Heart left ventricle (tissue), 16 donors: ENCODE measurements around the gene CHAD. TPM values are rescaled to one million over a fixed set of nuclear protein-coding genes. Genes with fewer than 3 reads are reported as not detected.

ENCODE experiments used
- ATAC-seq, 4 donors: fragments of 200-7000 bp; cut with Tn5 transposase; one replicate each; pipeline ENCODE4 v1.9.1; 2020 to 2022; ENCODE audit warnings: moderate library complexity in 4 of 4, mild to moderate bottlenecking in 3 of 4, moderate number of reproducible peaks in 1 of 4
- DNase-seq, 5 donors: peaks; one replicate each; pipeline ENCODE4 v3.0.0-alpha.2; 2020
- H3K27ac ChIP-seq, 12 donors: fragments of 200-600 bp; sonication (generic) in 4 of 12; one replicate each; pipeline versions ENCODE4 v1.5.0 to v1.8.0; 2016 to 2022; ENCODE audit warnings: mild to moderate bottlenecking in 2 of 12
- H3K27me3 ChIP-seq, 9 donors: fragments of 200-600 bp; sonication (generic) in 2 of 9; one replicate each; pipeline versions ENCODE4 v1.5.1 to v1.8.0; 2016 to 2022; ENCODE audit warnings: mild to moderate bottlenecking in 3 of 9
- H3K36me3 ChIP-seq, 9 donors: fragments of 200-600 bp; sonication (generic) in 2 of 9; one replicate each; pipeline versions ENCODE4 v1.5.0 to v1.8.0; 2018 to 2022; ENCODE audit warnings: mild to moderate bottlenecking in 2 of 9
- H3K4me1 ChIP-seq, 12 donors: fragments of 200-600 bp; sonication (generic) in 4 of 12; one replicate each; pipeline versions ENCODE4 v1.5.0 to v1.8.0; 2016 to 2022; ENCODE audit warnings: mild to moderate bottlenecking in 3 of 12
- H3K4me3 ChIP-seq, 12 donors: fragments of 200-600 bp; sonication (generic) in 4 of 12; one replicate each; pipeline versions ENCODE4 v1.5.0 to v1.8.0; 2017 to 2022; ENCODE audit warnings: mild to moderate bottlenecking in 9 of 12, moderate library complexity in 4 of 12
- H3K9me3 ChIP-seq, 12 donors: fragments of 200-600 bp; sonication (generic) in 4 of 12; one replicate each; pipeline versions ENCODE4 v1.5.0 to v1.8.0; 2016 to 2022; ENCODE audit warnings: mild to moderate bottlenecking in 1 of 12
- CTCF ChIP-seq, 12 donors: fragments of 200-600 bp; sonication (generic) in 4 of 12; IDR thresholded peaks; one replicate each; pipeline versions ENCODE4 v1.5.0 to v1.8.0; 2018 to 2022; ENCODE audit warnings: antibody characterized with exemption in 12 of 12, mild to moderate bottlenecking in 5 of 12
- POLR2A ChIP-seq, 2 donors: fragments of 450-650 bp; IDR thresholded peaks; one replicate each; pipeline ENCODE4 v1.6.1; 2017; ENCODE audit warnings: antibody characterized with exemption in 2 of 2, mild to moderate bottlenecking in 2 of 2, moderate library complexity in 2 of 2
- WGBS, 4 donors: extraction: QIAGEN DNeasy Blood & Tissue Kit in 2 of 4; methylation state at CpG; one replicate each; pipeline versions ENCODE4 v1.1.5 to v1.1.7; 2013 to 2018; 5-methylcytosine and 5-hydroxymethylcytosine counted together
- intact Hi-C, 10 donors: fragments of 100-400 bp; cut with DNase I; formaldehyde crosslinking; loops; one replicate each; pipeline versions ENCODE4 v1.11.1 to v1.14.2; 2022
- polyA plus RNA-seq, 2 donors: library from polyadenylated mRNA; stranded (reverse); fragments of 200-250 nt; gene quantifications; one replicate each; pipeline ENCODE4 v1.2.3, GENCODE V29; 2013
- total RNA-seq, 9 donors: library from RNA; depleted of rRNA in 2 of 9; stranded (reverse); fragments of >200 nt in 2 of 9; fragmentation: NEBNext Ultra II Directional in 3 of 9; extraction: Animal tissue kit (Norgen Biotek cat#: 25700) in 3 of 9; gene quantifications; one replicate each; pipeline versions ENCODE4 v1.1.0 to v1.2.4, GENCODE V29; 2016 to 2023
- donor health status: ischemic (EF 13 %, LVEDD 7.1; RV severe dilation, severe dysfunction).
- donor health status: healthy with polysubstance abuse.
- donor health status: DM: no; HTN: yes; CAD: no.
- donor health status: DM: no; HTN: no; CAD: no.
- donor health status: ischemic (EF 25% LVEDD 6.9; RV normal size, moderate dysfunction).
- donor health status: ischemic (EF 25% LVEDD 5.7; RV mildly dilated, moderate dysfunction).
- donor health status: healthy.
- donor health status: DM: yes; HTN: yes; CAD: no.
- donor health status: ischemic (EF 35%, LVEDD 5.7; RV mildly dilated, moderate dysfunction).
- donor health status: nonischemic (EF 11% LVEDD 7.7; RV severe dilation, severe dysfunction).
- donor health status: DM: yes; HTN: yes; CAD: no.
- donor health status: PGD.
- donor health status: ischemic (EF 29% LVEDD 5.4; RV normal size, mild dysfunction).
- donor health status: nonischemic (EF 23%, LVEDD 6.1; RV moderate dilation, normal function).

CHAD gene
- total and polyA plus RNA-seq, 11 donors, result 0.15 to 0.27 (median 0.15) TPM; not detected in 8

- intact Hi-C loops, result loop anchor here in 3 of 10 donors (2.0 to 10.0 kb wide), 3 partner anchors 49 to 53 kb away; partner anchors contain the start of gene RSAD1 (in 3 of the 3)
- ATAC-seq (peak; percentile 54 to 92 (median 89)), DNase-seq (peak; percentile 75 to 87 (median 81))
- no peak for TF ChIP-seq CTCF (IDR thresholded peaks at IDR 0.05)
- TF ChIP-seq POLR2A (IDR thresholded peaks at IDR 0.05), result peak in 1 of 2 donors; percentile 65
- Histone ChIP-seq H3K36me3 (no peaks in the 10 kb centered on the region), H3K27me3 (no peaks in the 10 kb centered on the region), H3K4me1 (peaks cover 0 to 65% (median 26%) of the 10 kb centered on the region in 12 donors), H3K9me3 (no peaks in the 10 kb centered on the region), H3K4me3 (peak within 1 kb of the TSS; percentile 45 to 94 (median 74)), H3K27ac (peak within 1 kb of the TSS in 11 of 12 donors; percentile 54 to 83 (median 78))
- whole genome bisulfite sequencing, 4 donors, result 0 to 3% (median 1%) methylated on average over 29 to 70 of the region's 70 CpGs
Measured at GRCh38 chr17:50425682-50426471, 42.8 kb downstream of the CHAD start, which contains the start of gene ACSF2. ACSF2 (plus strand) TSS chr17:50426218; CDS start chr17:50426262, 44 bp downstream.

- peak overlapping the region in 11 of 12 donors; percentile 45 to 94 (median 76) for H3K4me3 ChIP-seq
- ATAC-seq, result peak in 1 of 4 donors; percentile 6
- intact Hi-C loops, result loop anchor here in 2 of 10 donors (5.0 to 10.0 kb wide), 2 partner anchors 50 to 52 kb away; partner anchors contain the start of gene RSAD1 (in 2 of the 2)
- TF ChIP-seq CTCF (IDR thresholded peaks at IDR 0.05) (no peak), POLR2A (IDR thresholded peaks at IDR 0.05) (no peak)
- H3K27me3 ChIP-seq, result no peaks in the 10 kb centered on the region
- H3K36me3 ChIP-seq, result no peaks in the 10 kb centered on the region
- peaks cover 0 to 71% (median 27%) of the 10 kb centered on the region in 12 donors for H3K4me1 ChIP-seq
- WGBS, 4 donors, result 78 to 87% (median 85%) methylated on average over 5 to 8 of the region's 8 CpGs
- H3K27ac ChIP-seq, result peak overlapping the region in 11 of 12 donors; percentile 54 to 83 (median 78)
- H3K9me3 ChIP-seq, result no peaks in the 10 kb centered on the region
- peak in 1 of 5 donors; percentile 29 for DNase-seq
Measured at GRCh38 chr17:50424996-50425681, 43.5 kb downstream of the CHAD start.

GRCh38 chr17:50424246-50424995 is 44.3 kb downstream of the CHAD start:
- no peak for ATAC-seq
- Histone ChIP-seq H3K27ac (peak overlapping the region in 1 of 12 donors; percentile 66), H3K9me3 (no peaks in the 10 kb centered on the region), H3K36me3 (no peaks in the 10 kb centered on the region), H3K4me1 (peaks cover 0 to 71% (median 27%) of the 10 kb centered on the region in 12 donors), H3K27me3 (no peaks in the 10 kb centered on the region), H3K4me3 (no peak overlapping the region)
- no peak for DNase-seq
- 70 to 94% (median 81%) methylated on average over 9 of the region's 9 CpGs for WGBS, 4 donors
- TF ChIP-seq CTCF (IDR thresholded peaks at IDR 0.05) (no peak), POLR2A (IDR thresholded peaks at IDR 0.05) (no peak)
- intact Hi-C loops, result loop anchor here in 1 of 10 donors (10.0 kb wide), 1 partner anchor 50 kb away; the partner anchor contains the start of gene RSAD1
